Skeletal muscle satellite cell (primary cell): ENCODE data around the gene CCDC33.

ENCODE experiments used
- H3K27me3 ChIP-seq: 2 replicates; pipeline ENCODE4 v1.7.0; 2013; ENCODE audit warnings: low read length; ENCODE audit not compliant: control insufficient read depth, insufficient read depth
- H3K36me3 ChIP-seq: 2 replicates; pipeline ENCODE4 v1.7.0; 2013; ENCODE audit warnings: mild to moderate bottlenecking, control low read depth, low read length; ENCODE audit not compliant: insufficient read depth
- H3K4me1 ChIP-seq: 2 replicates; pipeline ENCODE4 v1.7.0; 2013; ENCODE audit warnings: low read length; ENCODE audit not compliant: control insufficient read depth, insufficient read depth
- H3K4me2 ChIP-seq: 2 replicates; pipeline ENCODE4 v1.7.0; 2013; ENCODE audit warnings: mild to moderate bottlenecking, low read length
- H3K4me3 ChIP-seq: 2 replicates; pipeline ENCODE4 v1.7.0; 2013; ENCODE audit warnings: low read length
- H3K9ac ChIP-seq: 2 replicates; pipeline ENCODE4 v1.7.0; 2013; ENCODE audit warnings: mild to moderate bottlenecking, low read depth, low read length, moderate library complexity
- H3K9me3 ChIP-seq: replicated peaks from 2 replicates; pipeline ENCODE4 v1.7.0; 2013; ENCODE audit warnings: mild to moderate bottlenecking, control low read depth, low read length

CCDC33 gene

DNA sequence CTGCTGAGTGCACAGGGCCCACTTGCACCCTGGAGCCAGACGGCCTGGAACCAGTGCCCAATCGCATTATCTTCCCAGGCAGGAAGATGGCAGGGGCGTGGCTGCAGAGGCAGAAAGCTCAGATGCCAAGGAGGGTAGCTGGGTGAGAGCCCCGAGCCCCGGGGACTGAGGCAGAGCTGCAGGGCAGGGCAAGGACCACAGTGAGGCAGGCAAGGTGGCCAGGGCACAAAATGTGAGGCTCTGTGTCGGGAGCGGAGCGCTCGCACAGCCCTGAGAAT lies 1.6 kb upstream of the CCDC33 start:
- H3K4me3 ChIP-seq, result no peak overlapping the region
- no peak overlapping the region for H3K9ac ChIP-seq
- no peaks in the 10 kb centered on the region for H3K36me3 ChIP-seq
- H3K4me1 ChIP-seq, result peaks cover 13% of the 10 kb centered on the region
- H3K27me3 ChIP-seq, result peaks cover 30% of the 10 kb centered on the region
- no peak overlapping the region for H3K4me2 ChIP-seq
- H3K9me3 ChIP-seq, result no peaks in the 10 kb centered on the region

DNA sequence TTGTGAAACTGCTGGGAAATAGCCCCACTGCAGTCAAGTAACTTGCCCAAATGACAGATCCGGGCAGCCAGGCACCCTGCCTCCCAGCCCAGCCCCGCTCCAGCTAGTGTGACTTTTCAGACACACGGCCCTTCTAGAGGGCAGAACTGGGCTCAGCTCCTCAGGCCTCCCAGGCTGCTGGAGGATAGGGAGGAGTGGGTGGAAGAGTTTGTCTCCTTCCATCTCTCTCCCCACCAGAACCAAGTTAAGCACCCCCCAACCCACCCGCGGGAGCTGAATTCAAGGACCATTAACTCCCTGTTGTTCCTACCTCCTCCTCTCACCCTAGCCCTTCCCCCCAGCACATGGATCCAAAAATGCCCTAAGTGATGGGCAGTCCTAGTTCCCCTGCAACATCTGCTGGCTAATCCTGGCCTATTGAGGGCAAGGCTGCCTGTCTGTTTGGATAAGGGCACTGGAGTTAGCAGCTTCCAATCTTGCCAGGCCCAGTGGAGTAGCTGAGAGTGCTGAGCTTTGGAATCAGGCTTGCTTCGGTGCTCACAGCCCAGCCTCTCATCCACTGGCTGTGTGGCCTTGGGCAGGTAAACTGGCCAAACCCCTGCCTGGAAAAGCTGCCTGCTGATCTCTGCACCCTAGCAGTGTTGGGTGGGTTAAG lies 3.1 kb downstream of the CCDC33 start:
- Histone ChIP-seq H3K9me3 (no peaks in the 10 kb centered on the region), H3K36me3 (no peaks in the 10 kb centered on the region), H3K4me2 (no peak overlapping the region), H3K4me3 (no peak overlapping the region), H3K27me3 (no peaks in the 10 kb centered on the region), H3K4me1 (peaks cover 37% of the 10 kb centered on the region), H3K9ac (no peak overlapping the region)

- H3K36me3 ChIP-seq, result no peaks in the 10 kb centered on the region
- peaks cover 5% of the 10 kb centered on the region for H3K27me3 ChIP-seq
- no peak overlapping the region for H3K9ac ChIP-seq
- no peaks in the 10 kb centered on the region for H3K9me3 ChIP-seq
- H3K4me3 ChIP-seq, result no peak overlapping the region
- H3K4me1 ChIP-seq, result peaks cover 37% of the 10 kb centered on the region
- peak overlapping the region; percentile 3 for H3K4me2 ChIP-seq
These were observed 4.0 kb downstream of the CCDC33 start for GRCh38 chr15:74240002-74240568.

DNA sequence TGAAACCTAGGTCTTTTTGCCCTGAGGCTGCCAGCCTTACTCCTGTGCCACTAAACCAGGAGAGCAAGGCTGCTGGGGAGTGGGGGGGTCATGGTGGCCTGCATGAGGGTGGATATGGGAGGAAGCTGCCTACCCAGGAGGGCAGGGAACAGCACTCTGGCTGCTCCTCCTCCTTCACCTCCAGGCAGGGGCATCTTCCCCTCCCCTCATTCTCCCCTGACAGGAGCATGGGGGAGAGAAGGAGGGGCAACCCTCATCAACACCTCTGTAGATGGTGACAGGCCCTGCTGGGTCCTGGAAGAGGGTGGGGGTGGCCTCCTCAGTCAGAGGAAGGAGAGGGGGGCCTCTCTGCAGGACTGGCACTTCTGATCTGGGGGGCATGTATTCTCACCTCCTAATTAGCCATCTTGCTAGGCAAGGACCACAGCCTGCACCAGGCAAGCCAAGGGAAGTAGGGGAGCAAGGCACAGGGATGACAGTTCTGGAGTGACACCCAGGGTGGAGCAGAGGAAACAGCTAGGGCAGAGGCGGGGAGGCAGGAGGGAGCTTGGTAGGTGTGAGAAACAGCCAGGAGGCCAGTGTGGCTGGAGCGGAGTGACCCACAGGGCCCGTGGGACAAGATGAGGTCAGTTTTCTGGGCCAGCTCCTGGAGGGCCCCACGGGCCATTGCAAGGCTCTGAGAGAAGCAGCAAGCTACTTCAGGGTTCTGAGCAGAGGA lies 4.9 kb downstream of the CCDC33 start:
- Histone ChIP-seq H3K9me3 (no peaks in the 10 kb centered on the region), H3K36me3 (no peaks in the 10 kb centered on the region), H3K4me2 (no peak overlapping the region), H3K9ac (no peak overlapping the region), H3K4me1 (peaks cover 37% of the 10 kb centered on the region), H3K4me3 (no peak overlapping the region), H3K27me3 (peaks cover 13% of the 10 kb centered on the region)

GRCh38 chr15:74242441-74243185 lies 6.5 kb downstream of the CCDC33 start:
- H3K27me3 ChIP-seq, result peaks cover 18% of the 10 kb centered on the region
- peaks cover 37% of the 10 kb centered on the region for H3K4me1 ChIP-seq
- H3K9me3 ChIP-seq, result no peaks in the 10 kb centered on the region

DNA sequence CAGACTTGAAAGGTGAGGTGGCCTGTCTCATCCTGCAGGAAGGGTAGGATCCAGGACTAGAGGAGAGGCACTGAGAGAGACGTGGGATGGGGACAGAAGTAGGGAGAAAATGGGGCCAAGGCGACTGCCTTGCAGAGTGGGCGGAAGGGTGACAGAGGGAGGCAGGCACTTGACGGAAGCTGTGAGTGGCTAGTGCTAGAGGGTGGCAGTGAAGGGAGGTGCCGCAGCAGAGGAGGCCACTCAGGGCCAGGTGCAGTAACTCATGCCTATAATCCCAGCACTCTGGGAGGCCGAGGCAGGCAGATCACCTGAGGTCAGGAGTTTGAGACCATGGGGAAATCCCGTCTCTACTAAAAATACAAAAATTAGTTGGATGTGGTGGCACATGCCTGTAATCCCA lies 7.3 kb downstream of the CCDC33 start:
- H3K4me2 ChIP-seq, result no peak overlapping the region
- no peaks in the 10 kb centered on the region for H3K9me3 ChIP-seq
- H3K4me3 ChIP-seq, result no peak overlapping the region

More at GRCh38 chr15:74242441-74243185, 6.5 kb downstream of the CCDC33 start:
- no peak overlapping the region for H3K4me3 ChIP-seq
- H3K36me3 ChIP-seq, result no peaks in the 10 kb centered on the region
- no peak overlapping the region for H3K4me2 ChIP-seq
- H3K9ac ChIP-seq, result no peak overlapping the region

DNA sequence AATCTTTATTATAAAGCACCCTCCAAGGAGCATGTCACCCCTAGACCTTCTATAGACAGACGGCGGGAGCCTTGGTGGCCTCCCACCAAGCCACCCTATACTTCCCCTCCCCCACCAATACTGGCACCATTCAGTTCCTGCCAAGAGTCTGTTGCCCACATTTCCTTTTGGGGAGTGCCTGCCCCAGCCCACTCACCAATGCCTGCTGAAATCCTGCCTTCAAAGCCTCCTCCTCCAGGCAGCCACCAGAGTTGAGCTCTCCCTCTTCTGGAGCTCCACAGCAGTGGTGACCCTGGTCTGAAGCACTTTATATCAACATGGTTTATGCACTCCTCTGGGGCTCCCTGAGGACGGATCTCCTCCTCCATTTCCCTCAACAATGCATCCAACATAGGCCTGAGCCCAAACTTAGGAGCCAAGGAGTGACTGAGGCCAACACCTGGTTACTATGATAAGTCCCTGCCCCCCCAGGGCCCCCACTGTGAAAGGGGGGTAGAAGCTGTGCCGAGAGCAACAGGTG lies 8.8 kb downstream of the CCDC33 start:
- no peak overlapping the region for H3K9ac ChIP-seq
- H3K36me3 ChIP-seq, result no peaks in the 10 kb centered on the region
- peaks cover 23% of the 10 kb centered on the region for H3K4me1 ChIP-seq
- H3K9me3 ChIP-seq, result no peaks in the 10 kb centered on the region
- no peak overlapping the region for H3K4me2 ChIP-seq
- H3K4me3 ChIP-seq, result no peak overlapping the region
- H3K27me3 ChIP-seq, result peaks cover 25% of the 10 kb centered on the region

More for the DNA sequence above, 7.3 kb downstream of the CCDC33 start:
- peaks cover 37% of the 10 kb centered on the region for H3K4me1 ChIP-seq
- H3K27me3 ChIP-seq, result peaks cover 18% of the 10 kb centered on the region
- no peak overlapping the region for H3K9ac ChIP-seq
- no peaks in the 10 kb centered on the region for H3K36me3 ChIP-seq

- no peak overlapping the region for H3K9ac ChIP-seq
- peaks cover 18% of the 10 kb centered on the region for H3K4me1 ChIP-seq
- H3K4me3 ChIP-seq, result no peak overlapping the region
- no peaks in the 10 kb centered on the region for H3K9me3 ChIP-seq
- H3K36me3 ChIP-seq, result no peaks in the 10 kb centered on the region
- H3K4me2 ChIP-seq, result no peak overlapping the region
- H3K27me3 ChIP-seq, result peaks cover 28% of the 10 kb centered on the region
These were observed 9.3 kb downstream of the CCDC33 start for GRCh38 chr15:74245342-74245931.

GRCh38 chr15:74250266-74250665 lies 14.1 kb downstream of the CCDC33 start:
- Histone ChIP-seq H3K4me3 (no peak overlapping the region), H3K9me3 (no peaks in the 10 kb centered on the region), H3K4me2 (no peak overlapping the region), H3K9ac (no peak overlapping the region), H3K27me3 (peaks cover 22% of the 10 kb centered on the region), H3K4me1 (peaks cover 22% of the 10 kb centered on the region), H3K36me3 (no peaks in the 10 kb centered on the region)

DNA sequence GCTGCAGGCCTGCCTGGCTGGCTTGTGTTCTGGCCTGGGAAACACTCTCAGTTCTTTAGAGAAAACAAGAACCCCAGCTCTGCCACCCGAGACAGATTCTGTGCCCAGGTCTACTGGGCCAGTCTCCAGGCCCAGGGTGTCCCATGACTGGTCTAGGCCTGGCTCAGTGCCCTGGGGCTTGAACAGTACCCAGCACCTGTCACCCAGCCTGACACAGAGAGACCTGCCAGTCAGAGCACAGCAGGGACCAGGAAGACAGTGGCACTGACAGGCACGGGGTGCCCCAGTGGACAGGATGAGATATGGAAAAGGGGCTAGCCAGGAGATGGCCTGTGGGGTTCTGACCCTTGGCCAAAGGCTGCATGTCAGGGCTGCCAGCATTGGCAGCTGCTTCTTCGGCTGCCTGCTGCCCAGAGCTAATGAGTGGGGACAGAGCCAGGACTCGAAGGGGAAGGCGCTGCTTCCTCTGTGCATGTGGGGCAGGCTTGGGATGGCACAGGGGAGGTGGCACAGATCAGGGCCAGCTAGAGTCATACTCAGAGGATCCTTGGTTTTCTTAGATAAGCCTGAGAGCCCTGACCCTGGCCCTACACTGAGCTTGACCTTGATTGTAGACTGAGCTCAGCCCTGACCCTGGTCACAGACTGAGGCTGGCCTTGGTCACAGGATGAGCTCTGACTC lies 15.1 kb downstream of the CCDC33 start:
- Histone ChIP-seq H3K9me3 (no peaks in the 10 kb centered on the region), H3K36me3 (no peaks in the 10 kb centered on the region), H3K27me3 (peaks cover 20% of the 10 kb centered on the region), H3K4me1 (peaks cover 22% of the 10 kb centered on the region), H3K4me2 (no peak overlapping the region), H3K4me3 (no peak overlapping the region), H3K9ac (no peak overlapping the region)

GRCh38 chr15:74252291-74252690 lies 16.2 kb downstream of the CCDC33 start:
- Histone ChIP-seq H3K4me1 (peaks cover 22% of the 10 kb centered on the region), H3K4me3 (no peak overlapping the region), H3K27me3 (peaks cover 26% of the 10 kb centered on the region), H3K9ac (no peak overlapping the region), H3K4me2 (no peak overlapping the region), H3K36me3 (no peaks in the 10 kb centered on the region), H3K9me3 (no peaks in the 10 kb centered on the region)
